HG02798 (cell line): ENCODE measurements around the gene SMYD3.

Experiments used
- ATAC-seq: cut with Tn5 transposase; IDR thresholded peaks from one replicate; pipeline ENCODE4 v1.9.1; 2021; ENCODE audit warnings: mild to moderate bottlenecking; ENCODE audit not compliant: unreplicated experiment, poor library complexity

SMYD3 gene

DNA sequence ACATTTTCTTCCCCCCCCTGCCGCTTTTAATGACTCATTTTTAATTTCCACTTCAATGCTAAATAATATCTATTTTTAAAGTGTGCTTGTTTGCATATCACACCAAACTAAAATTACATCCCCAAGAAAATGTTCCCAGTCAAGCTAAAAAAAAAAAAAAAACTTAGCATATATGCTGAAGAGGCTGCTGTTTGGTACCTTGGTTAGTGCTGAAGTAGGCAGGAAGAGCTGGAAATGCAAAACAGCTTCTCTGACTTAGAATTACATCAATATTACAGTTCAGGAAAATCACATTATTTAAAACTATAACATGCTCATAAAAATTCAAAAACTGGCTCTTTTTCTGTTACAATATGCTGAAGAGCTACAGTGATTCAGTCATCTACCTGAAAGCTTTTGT lies 372.3 kb downstream of the SMYD3 start:
- no peak for ATAC-seq

GRCh38 chr1:246131095-246131494 lies 376.0 kb downstream of the SMYD3 start:
- ATAC-seq, result no peak

- no peak for ATAC-seq
Measured at GRCh38 chr1:246128494-246129069, 378.5 kb downstream of the SMYD3 start.

DNA sequence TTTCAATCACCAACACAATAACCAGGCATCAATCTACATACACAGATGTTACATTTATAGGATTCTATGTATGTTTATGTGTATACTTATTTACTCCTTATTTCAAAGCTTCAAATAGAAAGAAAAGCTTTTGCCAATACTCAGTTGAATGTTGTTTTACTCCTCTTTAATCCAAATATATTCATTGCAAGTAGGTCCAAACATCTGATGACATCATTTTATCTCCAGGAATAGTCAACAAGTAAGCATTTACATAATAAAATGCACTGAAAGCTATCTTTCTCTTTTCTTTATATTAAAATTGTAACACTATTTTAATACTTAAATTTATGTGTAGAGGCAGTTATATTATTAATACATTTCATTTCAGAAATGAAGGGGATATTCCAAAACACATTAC lies 380.5 kb downstream of the SMYD3 start:
- no peak for ATAC-seq

- no peak for ATAC-seq
Measured at GRCh38 chr1:246122071-246122470, 385.0 kb downstream of the SMYD3 start.

DNA sequence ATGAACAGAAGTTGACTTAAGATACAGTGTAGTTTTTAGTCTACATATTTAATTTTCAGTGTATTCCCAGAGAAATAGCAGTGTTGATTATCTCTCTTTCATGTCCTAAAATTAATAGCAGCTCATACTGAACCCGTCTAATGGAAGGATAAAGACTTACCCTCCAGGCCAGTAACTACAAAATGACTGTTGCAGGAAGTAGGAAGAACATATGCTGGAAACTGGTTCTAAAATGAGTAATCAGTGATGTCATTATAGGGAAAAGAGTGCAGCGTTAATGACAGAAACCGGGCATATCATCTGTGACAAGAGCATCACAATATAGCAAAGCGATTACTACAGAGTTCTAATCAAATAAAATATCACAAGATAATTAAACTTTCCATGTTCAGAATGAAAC lies 385.5 kb downstream of the SMYD3 start:
- ATAC-seq, result no peak

- ATAC-seq, result peak; percentile 89
Measured at GRCh38 chr1:246117066-246117791, 389.9 kb downstream of the SMYD3 start.

DNA sequence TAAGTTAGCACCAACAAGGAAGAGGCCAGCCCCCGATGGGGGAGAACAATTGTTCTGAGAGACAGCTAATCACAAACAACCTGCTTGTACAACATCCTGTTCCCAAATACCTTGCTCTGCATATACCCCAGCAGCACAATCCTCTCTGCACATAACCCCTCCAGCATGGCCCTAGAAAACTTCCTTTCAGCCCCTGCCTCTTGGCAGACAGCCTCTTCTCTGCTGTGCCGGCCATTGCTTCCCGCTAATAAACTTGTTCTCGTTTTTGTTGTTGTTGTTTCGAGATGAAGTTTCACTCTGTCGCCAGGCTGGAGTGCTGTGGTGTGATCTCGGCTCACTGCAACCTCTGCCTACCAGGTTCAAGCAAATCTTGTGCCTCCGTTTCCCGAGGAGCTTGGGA lies 392.7 kb downstream of the SMYD3 start:
- ATAC-seq, result no peak

DNA sequence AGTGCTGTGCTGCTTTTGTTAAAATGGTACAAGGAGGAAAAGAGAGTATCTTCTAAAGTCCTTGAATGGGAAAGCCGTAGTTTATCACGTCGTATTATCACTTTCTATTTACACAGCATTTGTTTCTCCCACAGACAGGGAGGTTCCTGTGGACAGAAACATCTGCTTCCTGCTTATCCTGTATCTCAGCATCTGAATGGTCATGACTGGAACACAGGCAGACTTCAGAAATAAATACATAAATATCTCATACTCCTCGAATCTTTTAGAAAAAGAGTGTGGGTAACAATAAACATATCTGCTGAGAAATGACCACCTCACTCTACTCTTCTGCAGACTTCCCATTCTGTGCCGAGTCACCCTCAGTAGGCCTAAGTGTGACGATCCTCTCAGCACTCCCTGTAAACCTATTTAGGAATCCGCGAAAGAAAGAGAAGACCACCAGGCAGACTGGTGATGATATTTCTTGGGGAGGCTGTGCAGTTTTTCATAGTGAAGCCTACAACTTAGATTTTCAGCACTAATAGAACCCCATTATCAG lies 393.5 kb downstream of the SMYD3 start:
- no peak for ATAC-seq

DNA sequence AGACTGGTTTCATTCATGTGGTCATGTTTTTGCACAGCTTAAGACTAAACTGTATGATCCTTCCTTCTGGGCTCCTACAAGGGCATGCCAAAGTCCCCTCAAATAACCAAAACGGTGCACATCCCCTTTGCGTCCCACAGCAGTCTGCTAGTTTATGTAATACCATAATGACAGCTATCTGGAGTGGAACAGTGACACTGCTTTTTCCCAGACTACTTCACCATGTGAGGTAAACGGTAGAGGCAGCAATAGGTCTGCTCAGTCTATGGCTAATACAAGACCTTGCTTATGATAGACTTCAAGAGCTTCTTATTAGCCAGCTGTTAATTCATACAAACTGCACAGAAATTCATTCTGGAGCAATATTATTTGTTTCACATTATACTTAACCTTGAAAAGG lies 395.5 kb downstream of the SMYD3 start:
- ATAC-seq, result no peak

- no peak for ATAC-seq
Measured at GRCh38 chr1:246110343-246111219, 396.5 kb downstream of the SMYD3 start.

DNA sequence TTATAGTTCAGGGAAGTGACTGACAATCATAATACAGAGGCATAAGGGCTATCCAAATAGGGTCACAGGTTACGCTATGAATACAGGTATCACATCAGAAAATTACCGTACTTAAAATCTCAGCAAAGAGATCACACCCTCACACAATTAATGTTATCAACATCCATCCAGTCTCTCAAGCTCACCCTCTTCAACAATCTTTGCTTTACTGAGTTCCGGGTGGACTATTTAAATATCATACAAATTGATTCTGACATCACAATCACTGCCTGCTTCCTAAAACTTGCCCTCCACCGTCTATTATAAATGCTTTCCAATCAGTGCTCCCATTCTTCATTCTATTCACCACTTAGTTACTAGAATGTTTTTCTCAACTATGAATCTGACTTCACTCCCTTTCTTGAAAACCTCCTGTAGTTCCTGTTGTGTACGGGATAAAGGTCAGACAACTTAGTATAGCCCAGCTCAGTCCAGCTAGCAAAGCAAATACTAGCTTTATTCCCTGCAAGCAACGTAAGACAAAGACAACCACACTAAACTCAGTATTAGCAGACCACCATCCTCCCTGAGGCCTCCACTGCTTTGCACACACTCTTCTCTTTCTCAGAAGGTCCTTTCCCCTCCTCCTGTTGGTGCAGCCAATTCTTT lies 398.7 kb downstream of the SMYD3 start:
- no peak for ATAC-seq

- no peak for ATAC-seq
Measured at GRCh38 chr1:246107516-246108277, 399.4 kb downstream of the SMYD3 start.

DNA sequence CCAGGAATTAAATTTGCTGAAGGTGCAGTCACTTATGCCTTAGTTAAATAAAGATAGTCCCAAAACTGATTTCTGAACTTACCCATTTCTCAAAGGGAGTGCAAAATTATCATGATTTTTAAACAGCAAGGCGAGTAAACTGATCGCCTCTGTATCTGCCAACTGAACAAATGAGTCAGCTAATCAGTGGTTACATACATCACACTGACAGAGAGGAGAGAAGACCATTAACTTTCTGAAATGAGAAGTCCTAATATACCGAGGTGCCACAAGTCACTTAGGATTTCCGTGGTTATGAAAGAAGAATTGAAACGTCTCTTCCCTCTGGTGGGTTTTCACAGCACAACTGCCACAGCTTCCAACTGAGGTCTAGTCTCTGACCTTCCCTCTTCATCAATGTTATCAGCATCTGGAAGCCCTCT lies 400.7 kb downstream of the SMYD3 start:
- no peak for ATAC-seq

DNA sequence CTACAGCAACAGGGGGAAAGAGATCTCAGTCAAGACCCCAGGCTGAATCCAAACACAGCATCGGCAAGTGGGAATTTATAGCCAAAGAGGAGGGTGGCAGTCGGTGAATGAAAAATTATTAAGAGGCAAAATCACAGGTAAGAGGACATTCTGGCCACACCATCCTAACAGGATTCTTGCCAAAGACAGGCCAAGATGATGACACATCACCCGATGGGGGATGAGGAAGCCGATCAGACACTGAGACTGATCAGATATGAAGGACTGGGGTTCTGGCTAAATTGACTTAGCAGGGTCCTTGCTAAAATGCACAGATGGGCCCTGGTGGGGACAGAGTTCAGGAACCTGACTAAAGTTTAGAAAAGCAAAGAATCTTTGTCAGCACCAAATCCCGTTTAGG lies 402.2 kb downstream of the SMYD3 start:
- ATAC-seq, result no peak

DNA sequence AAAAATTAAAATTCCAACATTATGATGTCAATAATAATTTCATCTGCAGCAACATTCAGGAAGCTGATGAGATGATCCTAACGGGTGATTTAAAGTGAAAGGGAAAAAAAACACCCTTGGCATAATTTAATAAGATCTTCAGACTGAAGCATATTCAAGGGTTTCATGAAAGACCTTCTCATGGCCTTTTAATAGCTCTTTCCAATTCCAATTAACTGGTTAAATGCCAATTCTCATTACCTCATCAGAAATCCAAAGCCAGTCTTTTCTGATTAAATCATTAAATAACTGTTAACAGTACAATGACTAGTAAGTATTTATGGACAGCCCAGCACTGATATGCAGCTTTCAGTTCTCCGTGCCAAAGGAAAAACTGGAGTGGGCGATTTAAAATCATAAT lies 407.5 kb downstream of the SMYD3 start:
- no peak for ATAC-seq

DNA sequence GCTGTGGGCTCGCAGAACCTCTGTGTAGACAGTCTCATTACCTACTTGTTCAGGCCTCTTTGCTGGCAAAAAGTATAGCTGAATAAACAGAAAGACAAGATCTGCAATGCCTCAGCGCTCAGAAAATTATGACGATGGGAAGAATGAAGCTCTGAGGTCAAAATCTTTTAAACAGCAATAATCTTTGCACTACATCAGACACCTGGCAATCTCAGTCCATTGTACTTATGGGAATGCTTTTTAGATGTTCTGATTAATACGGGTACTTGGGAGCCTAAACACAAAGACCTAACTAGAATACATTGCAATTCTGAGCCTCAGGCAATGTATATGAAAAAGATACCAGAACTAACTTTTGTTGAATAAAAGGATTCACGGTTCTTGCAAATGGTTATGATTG lies 410.7 kb downstream of the SMYD3 start:
- no peak for ATAC-seq

- no peak for ATAC-seq
Measured at GRCh38 chr1:246095443-246095842, 411.6 kb downstream of the SMYD3 start.

GRCh38 chr1:246093230-246093629 lies 413.8 kb downstream of the SMYD3 start:
- no peak for ATAC-seq

GRCh38 chr1:246092136-246092535 lies 414.9 kb downstream of the SMYD3 start:
- no peak for ATAC-seq
